Right kidney (tissue), 1 donor: ENCODE data around the gene POLE.
"Not testable (repeated sequence)": the region's sequence is repeated elsewhere in the genome, so short reads cannot be mapped to it uniquely, and the experiment has no call there.

Experiments
- DNase-seq: peaks from one replicate; pipeline ENCODE4 v3.0.0-alpha.2; 2016

POLE gene

GRCh38 chr12:132719141-132719953 lies 32.2 kb upstream of the POLE start:
- DNase-seq, result no peak

- DNase-seq, result no peak
Observed at GRCh38 chr12:132718644-132719043, 31.5 kb upstream of the POLE start.

DNA sequence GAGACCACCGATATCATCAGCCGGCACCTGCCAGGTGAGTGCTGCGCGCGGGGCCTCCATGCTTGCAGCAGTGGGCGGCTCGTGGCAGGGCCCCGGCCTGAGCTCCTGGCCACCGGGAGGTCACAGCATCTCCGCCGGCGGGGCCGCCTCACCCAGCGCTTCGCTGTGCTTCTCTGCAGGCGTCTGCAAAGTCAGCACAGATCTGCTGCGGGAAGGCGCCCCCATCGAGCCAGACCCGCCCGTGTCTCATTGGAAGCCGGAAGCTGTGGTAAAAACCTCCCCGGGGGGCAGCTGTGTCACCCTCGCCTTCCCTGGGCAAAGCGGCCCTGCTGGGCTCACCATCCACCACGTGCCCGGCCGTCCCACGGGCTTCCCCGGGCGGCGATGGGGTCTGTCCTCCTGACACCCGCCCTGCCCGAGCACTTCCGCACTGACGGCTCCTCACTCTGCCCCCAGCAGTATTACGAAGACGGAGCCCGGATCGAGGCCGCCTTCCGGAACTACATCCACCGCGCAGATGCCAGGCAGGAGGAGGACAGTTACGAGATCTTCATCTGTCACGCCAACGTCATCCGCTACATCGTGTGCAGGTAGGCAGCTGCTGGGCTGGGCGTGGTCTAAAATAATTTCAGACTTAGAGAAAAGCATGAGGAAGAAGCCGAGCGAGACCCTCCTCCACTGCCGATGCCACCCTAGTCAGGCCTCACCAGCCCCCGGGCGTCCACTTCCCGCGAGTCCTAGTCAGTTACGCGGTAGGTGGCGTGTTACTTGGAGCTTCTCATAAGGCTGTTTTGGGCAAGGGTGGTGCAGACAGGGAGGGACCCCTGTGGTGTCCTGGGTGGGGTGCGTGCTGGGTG lies 30.6 kb upstream of the POLE start:
- DNase-seq, result no peak

DNA sequence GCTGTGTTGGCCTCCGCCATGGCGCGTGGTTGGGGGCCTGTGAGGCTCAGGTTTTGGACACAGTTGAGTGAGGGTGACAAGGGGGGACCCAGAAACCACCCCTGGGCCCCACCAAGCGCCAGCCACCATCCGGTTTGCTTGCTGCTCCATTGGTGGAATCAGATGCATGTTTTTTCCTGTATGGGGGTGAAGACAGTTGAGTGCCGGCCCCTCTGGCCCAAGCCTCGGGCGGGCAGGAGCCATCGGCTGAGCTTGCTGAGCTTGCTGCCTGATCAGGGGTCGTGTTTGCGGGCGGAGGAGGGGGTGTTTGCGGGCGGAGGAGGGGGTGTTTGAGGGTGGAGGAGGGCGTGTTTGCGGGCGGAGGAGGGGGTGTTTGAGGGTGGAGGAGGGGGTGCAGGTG lies 29.9 kb upstream of the POLE start:
- DNase-seq, result no peak

DNA sequence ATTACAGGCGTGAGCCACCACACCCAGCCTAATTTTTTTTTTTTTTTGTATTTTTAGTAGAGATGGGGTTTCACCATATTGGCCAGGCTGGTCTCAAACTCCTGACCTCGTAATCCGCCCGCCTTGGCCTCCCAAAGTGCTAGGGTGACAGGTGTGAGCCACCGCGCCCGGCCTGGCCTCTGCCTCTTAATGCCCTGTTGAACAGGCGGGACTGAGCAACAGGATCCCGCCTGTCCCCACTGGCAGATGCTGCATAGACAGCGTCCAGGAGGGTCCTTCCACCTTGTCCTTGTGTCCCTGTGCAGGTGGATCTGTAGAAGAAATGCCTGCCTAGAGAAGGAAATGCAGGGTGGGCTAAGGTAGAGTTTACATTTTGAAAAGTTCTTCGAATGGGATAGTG lies 29.2 kb upstream of the POLE start:
- no peak for DNase-seq

- no peak for DNase-seq
Observed at GRCh38 chr12:132715874-132716273, 28.7 kb upstream of the POLE start.

DNA sequence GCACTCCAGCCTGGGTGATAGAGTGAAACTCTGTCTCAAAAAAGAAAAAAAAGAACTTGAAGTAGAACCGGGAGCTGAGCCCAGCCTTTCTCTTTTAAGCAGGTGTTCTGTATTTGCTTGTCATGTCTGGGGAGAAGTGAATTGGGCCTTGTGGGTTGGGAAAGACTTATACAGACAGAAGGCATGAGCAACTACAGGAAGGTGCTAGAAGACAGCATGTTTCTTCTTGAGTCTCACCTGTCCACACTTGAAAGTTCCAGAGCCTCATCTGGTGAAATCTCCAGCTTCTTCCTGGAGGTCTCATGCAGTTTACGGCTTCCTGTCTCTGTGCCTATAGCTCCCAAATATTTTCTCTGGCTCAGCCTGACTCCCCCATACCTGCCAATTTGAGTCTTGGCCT lies 26.0 kb upstream of the POLE start:
- no peak for DNase-seq

GRCh38 chr12:132711080-132711843 lies 24.1 kb upstream of the POLE start:
- DNase-seq, result peak; percentile 46

DNA sequence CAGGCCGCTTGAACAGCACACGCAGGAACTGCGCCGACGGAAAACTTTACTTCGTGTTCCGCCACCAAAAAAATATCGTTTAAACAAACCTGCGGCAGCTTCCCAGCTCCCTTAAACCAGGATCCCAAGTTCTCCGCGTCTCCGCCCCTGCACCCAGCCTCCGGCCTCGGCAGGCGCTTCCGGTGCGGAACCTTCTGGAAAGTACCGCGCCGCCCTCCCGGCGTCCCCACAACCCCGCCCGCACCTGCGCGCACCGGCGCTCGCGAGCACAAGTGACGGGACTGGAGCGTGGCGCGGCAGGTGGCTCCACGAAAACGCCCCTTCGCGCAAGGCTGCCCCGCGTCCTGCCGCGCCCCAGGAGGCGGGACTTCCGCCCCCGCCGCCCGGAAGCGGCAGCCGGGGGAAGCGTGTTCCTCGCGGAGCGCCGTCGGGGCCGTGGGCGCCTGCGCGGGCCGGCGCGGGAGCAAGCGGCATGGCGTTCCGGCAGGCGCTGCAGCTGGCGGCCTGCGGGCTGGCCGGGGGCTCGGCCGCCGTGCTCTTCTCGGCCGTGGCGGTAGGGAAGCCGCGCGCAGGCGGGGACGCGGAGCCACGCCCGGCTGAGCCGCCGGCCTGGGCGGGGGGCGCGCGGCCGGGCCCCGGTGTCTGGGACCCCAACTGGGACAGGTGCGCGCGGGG lies 23.4 kb upstream of the POLE start, which contains the start of gene PGAM5:
Gene PGAM5, plus strand, starts transcription at position 438 of the 675 bp plus-strand sequence. Its CDS starts 35 bp downstream, at position 473.
- peak; percentile 93 for DNase-seq

DNA sequence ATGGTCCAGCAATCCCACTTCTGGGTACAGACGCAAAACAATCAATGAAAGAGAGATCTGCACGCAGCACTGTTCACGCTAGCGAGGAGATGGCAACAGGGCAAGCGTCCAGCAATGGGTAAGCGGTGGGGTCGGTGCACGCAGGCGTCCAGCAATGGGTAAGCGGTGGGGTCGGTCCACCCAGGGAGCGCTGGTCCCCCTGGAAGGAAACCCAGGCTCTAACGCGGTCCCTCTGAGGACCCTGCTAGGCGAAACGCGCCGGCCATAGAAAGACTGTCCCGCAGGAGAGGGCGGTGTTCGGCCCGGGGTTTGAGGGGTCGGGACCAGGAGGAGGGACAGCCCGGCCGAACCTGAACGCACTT lies 22.9 kb upstream of the POLE start:
- no peak for DNase-seq

DNA sequence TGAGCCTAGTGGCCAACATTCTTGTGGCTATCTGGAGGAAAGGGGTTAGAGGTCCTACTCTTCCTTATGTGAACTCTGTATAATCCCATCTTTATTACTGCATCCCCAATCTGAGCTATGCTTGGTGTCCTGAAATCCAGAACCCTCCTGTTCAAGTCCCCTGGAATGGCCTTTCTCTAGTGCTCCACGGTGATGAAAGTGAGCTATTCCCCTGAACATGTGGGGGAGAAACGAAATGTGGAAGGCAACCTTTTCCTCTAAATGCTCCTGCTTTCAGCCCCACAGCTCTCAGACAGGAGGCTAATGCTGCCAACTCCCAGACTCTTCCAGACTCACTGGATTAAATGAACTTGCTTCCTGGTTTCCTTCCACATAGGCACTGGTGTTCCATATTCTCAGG lies 21.0 kb upstream of the POLE start:
- no peak for DNase-seq

DNA sequence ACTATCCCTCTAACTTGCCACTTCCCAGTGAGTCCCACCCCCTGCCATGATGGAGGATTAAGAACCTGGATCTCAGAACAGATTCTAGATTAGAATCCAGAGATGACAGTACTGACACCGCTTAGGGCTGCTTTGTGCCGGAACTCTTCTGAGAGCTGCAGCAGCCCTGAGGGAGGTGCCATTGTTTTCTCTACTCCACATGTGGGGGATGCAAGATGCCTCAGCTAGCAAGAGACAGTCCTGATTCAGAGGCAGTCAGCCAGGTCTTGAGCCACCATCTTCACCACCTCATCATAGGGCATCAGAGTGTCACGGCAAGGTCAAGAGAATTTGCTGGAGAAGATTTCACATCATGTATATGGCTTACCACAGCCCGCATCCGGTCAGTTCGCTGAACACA lies 20.1 kb upstream of the POLE start:
- DNase-seq, result no peak

DNA sequence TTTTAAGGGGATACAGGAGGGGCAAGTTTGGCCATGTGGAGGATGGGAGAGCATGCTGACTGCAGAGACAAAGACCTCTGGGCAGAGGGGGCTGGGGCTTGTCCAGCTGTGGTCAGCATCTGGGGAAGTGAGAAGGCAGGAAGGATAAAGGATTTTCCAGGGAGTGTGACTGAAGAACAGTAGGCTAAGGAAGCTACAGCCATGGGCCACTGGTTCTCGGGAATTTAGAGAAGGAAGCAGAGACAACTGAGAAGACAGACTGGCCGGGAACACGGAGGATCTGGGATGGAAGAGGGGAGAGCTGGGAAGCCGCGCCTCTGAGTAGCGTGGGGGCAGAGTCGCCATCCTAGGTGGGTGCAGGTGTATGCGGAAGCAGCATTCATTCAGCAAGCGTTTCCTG lies 16.5 kb upstream of the POLE start:
- no peak for DNase-seq

GRCh38 chr12:132702640-132703039 lies 15.5 kb upstream of the POLE start:
- DNase-seq, result no peak

DNA sequence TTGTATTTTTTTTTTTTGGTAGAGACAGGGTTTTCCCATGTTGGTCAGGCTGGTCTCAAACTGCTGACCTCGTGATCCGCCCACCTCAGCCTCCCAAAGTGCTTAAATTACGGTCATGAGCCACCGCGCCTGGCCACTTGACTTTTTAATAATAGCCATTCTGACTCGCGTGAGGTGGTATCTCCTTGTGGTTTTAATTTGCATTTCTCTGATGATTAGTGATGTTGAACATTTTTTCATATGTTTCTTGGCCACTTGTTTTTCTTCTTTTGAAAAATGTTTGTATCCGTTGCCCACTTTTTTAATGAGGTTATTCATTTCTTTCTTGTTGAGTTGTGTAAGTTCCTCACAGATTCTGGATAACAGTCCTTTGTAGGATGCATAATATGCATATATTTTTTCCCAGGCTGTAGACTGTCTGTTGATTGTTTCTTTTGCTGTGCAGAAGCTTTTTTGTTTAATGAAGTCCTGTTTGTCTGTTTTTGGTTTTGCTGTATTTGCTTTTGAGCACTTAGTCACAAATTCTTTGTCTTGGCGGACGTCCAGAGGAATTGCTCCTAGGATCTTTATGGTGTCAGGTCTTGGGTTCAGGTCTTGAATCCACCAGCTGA lies 13.2 kb upstream of the POLE start:
- DNase-seq, result no peak

GRCh38 chr12:132698341-132698740 lies 11.2 kb upstream of the POLE start:
- DNase-seq, result no peak

DNA sequence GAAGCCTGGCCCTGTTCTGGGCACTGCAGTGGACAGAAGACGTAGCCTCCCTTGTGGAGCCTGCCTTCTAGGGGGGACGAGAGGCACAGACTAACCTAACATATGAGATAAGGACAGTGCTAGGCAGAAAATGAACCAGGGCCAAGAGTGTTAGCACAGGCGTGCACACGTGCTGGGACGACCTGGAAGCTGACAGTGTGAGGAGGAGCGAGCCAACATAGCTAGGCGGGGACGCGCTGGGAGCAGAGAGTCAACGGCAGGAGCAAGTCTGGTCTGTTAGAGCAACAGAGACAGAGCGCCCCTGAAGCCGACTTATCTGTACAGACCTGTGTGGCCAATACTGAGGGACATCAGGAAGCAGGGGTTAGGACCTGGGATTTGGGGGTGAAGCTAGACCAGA lies 8.3 kb upstream of the POLE start:
- DNase-seq, result no peak

DNA sequence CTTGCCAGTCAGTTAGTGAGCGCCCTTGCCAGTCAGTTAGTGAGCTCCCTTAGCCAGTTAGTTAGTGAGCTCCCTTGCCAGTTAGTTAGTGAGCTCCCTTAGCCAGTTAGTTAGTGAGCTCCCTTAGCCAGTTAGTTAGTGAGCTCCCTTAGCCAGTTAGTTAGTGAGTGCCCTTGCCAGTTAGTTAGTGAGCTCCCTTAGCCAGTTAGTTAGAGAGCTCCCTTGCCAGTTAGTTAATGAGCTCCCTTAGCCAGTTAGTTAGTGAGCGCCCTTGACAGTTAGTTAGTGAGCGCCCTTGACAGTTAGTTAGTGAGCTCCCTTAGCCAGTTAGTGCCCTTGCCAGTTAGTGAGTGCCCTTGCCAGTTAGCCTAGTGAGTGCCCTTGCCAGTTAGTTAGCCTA lies 7.7 kb upstream of the POLE start:
- DNase-seq, result not testable (repeated sequence)

- DNase-seq, result not testable (repeated sequence)
Observed at GRCh38 chr12:132692030-132692429, 4.9 kb upstream of the POLE start.

- DNase-seq, result no peak
Observed at GRCh38 chr12:132690112-132690511, 3.0 kb upstream of the POLE start.

DNA sequence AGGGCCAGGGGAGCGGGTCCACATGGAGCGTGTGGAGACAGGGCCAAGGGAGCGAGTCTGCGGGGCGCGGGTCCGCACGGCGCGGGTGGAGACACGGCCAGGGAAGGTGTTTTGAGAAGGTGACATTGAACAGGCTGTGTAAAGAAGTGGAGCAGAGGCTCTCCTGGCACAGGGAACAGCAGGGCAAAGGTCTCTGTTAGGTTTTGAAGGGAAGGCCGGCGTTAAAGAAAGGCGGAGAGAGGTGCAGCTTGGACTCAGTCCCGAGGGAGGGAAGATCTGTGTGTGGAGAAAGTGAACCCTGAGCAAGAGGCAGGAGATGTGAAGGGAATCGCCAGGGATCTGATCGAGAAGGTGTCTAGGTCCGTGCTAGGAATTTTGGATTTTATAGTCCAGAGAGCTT lies 2.1 kb upstream of the POLE start:
- peak; percentile 6 for DNase-seq

- no peak for DNase-seq
Observed at GRCh38 chr12:132686825-132687210, 324 bp downstream of the POLE start.
